Lower leg skin (tissue), 4 donors: ENCODE data around the gene TMC2. TPM values are rescaled to one million over a fixed set of nuclear protein-coding genes. Genes with fewer than 3 reads are reported as not detected.

Experiments
- DNase-seq, 2 donors: peaks; one replicate each; pipeline ENCODE4 v3.0.0-alpha.2; 2019; ENCODE audit warnings: low spot score in 2 of 2
- H3K4me3 ChIP-seq: fragments of 200-600 bp; sonication (generic); 2 replicates; pipeline ENCODE4 v1.5.1; 2017; ENCODE audit warnings: mild to moderate bottlenecking, low read depth; ENCODE audit not compliant: poor library complexity, severe bottlenecking
- POLR2A ChIP-seq, 2 donors: fragments of 450-650 bp; IDR thresholded peaks; one replicate each; pipeline ENCODE4 v1.6.1; 2016 to 2017; ENCODE audit warnings: antibody characterized with exemption in 2 of 2, mild to moderate bottlenecking in 1 of 2, moderate library complexity in 1 of 2
- WGBS, 2 donors: methylation state at CpG; one replicate each; pipeline ENCODE4 v1.1.5; 2018; 5-methylcytosine and 5-hydroxymethylcytosine counted together
- intact Hi-C: fragments of 100-400 bp; cut with DNase I; formaldehyde crosslinking; loops from one replicate; pipeline ENCODE4 v1.15.0; 2023; ENCODE audit warnings: low total_unique reads
- total RNA-seq, 4 donors: library from RNA; depleted of rRNA; stranded (reverse); fragments of >200 nt; gene quantifications; one replicate each; pipeline ENCODE4 v1.1.0, GENCODE V29; 2016
- TF ChIP-seq, protein P1 (sequence below), 3 donors: fragments of 450-650 bp; IDR thresholded peaks; one replicate each; pipeline ENCODE4 v1.5.1; 2016; ENCODE audit warnings: antibody characterized with exemption in 3 of 3, mild to moderate bottlenecking in 3 of 3, moderate library complexity in 2 of 3

TMC2 gene
- total RNA-seq, 4 donors from 2014 or later, result 0.06 TPM; not detected in 3

DNA sequence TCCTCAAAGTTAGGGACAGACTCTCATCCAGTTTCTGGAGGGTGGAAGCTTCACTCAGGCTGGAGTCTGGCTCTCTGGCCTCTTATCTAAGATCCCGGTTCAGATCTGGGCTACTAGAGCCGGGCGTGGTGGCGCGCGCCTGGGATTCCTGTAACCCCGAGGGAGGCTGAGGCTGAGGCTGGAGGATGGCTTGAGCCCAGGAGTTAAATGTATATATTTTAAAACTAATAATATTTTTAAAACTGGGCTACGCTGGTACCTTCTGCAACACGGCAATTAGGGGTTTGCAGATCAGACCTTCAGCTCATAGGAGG lies 26.9 kb upstream of the TMC2 start:
- peak overlapping the region; percentile 20 for H3K4me3 ChIP-seq
- no peak for TF ChIP-seq POLR2A (IDR thresholded peaks at IDR 0.05)
- TF ChIP-seq, protein P1, sequence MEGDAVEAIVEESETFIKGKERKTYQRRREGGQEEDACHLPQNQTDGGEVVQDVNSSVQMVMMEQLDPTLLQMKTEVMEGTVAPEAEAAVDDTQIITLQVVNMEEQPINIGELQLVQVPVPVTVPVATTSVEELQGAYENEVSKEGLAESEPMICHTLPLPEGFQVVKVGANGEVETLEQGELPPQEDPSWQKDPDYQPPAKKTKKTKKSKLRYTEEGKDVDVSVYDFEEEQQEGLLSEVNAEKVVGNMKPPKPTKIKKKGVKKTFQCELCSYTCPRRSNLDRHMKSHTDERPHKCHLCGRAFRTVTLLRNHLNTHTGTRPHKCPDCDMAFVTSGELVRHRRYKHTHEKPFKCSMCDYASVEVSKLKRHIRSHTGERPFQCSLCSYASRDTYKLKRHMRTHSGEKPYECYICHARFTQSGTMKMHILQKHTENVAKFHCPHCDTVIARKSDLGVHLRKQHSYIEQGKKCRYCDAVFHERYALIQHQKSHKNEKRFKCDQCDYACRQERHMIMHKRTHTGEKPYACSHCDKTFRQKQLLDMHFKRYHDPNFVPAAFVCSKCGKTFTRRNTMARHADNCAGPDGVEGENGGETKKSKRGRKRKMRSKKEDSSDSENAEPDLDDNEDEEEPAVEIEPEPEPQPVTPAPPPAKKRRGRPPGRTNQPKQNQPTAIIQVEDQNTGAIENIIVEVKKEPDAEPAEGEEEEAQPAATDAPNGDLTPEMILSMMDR (IDR thresholded peaks at IDR 0.05), result no peak
- DNase-seq, result no peak
- 46 to 58% methylated on average over 9 of the region's 9 CpGs for WGBS, 2 donors
- intact Hi-C loops, result no loop called here

DNA sequence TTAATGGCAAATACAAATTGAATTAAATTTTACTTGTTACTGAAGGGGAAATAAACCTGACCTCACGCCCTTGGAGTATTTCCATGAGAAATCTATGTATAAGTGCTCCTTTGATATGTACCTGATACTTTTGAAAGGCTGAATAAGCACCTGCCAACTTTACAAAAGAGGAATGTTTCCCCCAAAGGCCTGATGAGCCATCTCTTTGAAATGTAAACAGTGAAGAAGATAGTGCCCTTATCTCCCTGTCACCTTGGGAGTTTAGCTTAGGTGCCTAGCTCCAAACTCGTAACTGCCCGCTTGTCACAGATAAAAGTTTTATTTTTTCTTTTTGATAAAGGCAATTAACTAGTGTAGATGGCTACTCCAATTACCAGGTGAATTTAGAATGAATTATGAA lies 26.6 kb upstream of the TMC2 start:
- no peak for DNase-seq
- intact Hi-C loops, result no loop called here
- H3K4me3 ChIP-seq, result no peak overlapping the region
- 83 to 85% methylated on average over 3 of the region's 3 CpGs for WGBS, 2 donors
- TF ChIP-seq, protein P1 (IDR thresholded peaks at IDR 0.05), result no peak
- TF ChIP-seq POLR2A (IDR thresholded peaks at IDR 0.05), result no peak

DNA sequence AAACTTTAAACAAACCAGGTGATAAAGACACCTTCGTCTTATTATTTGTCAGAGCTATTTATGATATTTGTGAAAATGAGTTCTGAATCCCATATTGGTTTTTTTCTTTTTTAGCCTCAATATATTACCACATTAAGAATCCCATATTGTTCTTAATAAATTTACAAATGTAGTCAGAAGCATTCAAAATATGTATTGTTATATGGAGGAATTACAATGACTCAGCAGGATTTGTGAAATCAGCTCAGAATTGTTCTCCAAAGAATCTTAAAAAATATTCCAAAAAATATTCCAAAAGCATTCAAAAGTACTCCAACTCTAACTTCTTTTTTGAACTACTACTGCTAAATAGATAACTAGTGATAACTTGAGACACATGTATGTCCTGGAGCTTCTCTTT lies 21.2 kb upstream of the TMC2 start:
- TF ChIP-seq, protein P1 (IDR thresholded peaks at IDR 0.05), result no peak
- no peak for TF ChIP-seq POLR2A (IDR thresholded peaks at IDR 0.05)
- no peak for DNase-seq
- intact Hi-C loops, result no loop called here
- H3K4me3 ChIP-seq, result no peak overlapping the region
- WGBS, 2 donors, result 80 to 84% methylated on average over 1 of the region's 1 CpG

DNA sequence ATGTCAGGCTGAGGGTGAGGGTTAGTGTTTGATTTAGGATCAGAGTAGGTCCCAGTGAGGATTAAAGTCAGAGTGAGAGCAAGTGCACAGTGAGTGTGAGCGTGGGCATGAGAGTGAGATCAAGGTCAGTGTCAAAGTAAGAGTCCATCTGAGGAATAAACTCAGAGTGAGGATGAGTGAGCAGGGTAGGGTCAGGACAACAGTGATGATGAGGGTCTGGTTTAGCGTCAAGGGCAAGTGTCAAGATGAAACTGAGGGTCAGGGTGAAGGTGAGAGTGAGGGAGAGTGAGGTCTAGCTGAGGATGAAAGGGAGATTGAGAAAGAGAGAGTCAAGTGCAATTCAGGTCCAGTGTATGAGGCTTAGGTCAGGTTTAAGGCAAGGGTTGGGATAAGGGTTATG lies 20.0 kb upstream of the TMC2 start:
- TF ChIP-seq, protein P1 (IDR thresholded peaks at IDR 0.05), result peak in 1 of 3 donors; percentile 49
- TF ChIP-seq POLR2A (IDR thresholded peaks at IDR 0.05), result no peak
- H3K4me3 ChIP-seq, result no peak overlapping the region
- no peak for DNase-seq
- WGBS, 2 donors, result 74 to 80% methylated on average over 2 of the region's 2 CpGs
- intact Hi-C loops, result no loop called here

DNA sequence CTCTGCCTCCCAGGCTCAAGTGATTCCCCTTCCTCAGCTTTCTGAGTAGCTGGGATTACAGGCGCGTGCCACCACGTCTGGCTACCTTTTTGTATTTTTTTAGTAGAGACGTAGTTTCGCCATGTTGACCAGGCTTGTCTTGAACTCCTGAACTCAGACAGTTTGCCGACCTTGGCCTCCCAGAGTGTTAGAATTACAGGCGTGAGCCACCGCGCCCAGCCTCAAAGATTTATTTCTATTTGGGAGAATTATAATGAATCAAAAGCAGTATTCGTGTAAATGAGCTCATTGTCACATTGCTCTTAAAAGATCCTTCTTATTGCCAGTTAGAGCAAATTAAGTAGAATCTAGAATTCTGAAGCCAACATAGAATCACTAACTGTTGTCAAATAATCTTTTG lies 18.3 kb upstream of the TMC2 start:
- no peak for DNase-seq
- TF ChIP-seq POLR2A (IDR thresholded peaks at IDR 0.05), result no peak
- no peak overlapping the region for H3K4me3 ChIP-seq
- WGBS, 2 donors, result 85 to 89% methylated on average over 10 of the region's 10 CpGs
- intact Hi-C loops, result no loop called here

DNA sequence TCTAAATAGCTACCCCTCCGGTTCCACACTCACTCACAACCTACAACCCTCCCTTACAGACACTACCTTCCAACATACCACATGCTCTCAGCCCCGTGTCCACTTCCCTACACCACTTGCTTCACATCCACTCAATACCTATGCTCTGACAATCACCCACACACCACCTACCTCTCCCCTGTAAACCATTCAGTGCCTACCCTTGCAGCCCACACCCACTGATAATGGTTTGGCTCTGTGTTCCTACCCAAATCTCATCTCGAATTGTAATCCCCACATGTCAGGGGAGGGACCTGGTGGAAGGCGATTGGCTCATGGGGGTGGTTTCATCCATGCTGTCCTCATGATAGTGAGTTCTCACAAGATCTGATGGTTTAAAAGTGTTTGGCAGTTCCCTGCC lies 17.8 kb upstream of the TMC2 start:
- intact Hi-C loops, result no loop called here
- 76 to 79% methylated on average over 4 of the region's 4 CpGs for WGBS, 2 donors
- TF ChIP-seq, protein P1 (IDR thresholded peaks at IDR 0.05), result no peak
- no peak for TF ChIP-seq POLR2A (IDR thresholded peaks at IDR 0.05)
- peak in 1 of 2 donors; percentile 23 for DNase-seq
- no peak overlapping the region for H3K4me3 ChIP-seq
